HUDEP-2 (cell line): ENCODE data around the gene AUTS2.

Source experiments
- DNase-seq, 76 experiments: peaks; one replicate each; lab custom pipeline; 2025; ENCODE audit not compliant: unreplicated experiment in 76 of 76; lab: John Stamatoyannopoulos, UW

The AUTS2 gene

GRCh38 chr7:70676243-70676642 lies 1078.0 kb downstream of the AUTS2 start:
- no peak for DNase-seq

GRCh38 chr7:70678621-70679251 lies 1080.5 kb downstream of the AUTS2 start:
- no peak for DNase-seq

GRCh38 chr7:70679661-70680060 lies 1081.4 kb downstream of the AUTS2 start:
- DNase-seq, result no peak

- DNase-seq, result no peak
Observed at GRCh38 chr7:70680306-70680705, 1082.0 kb downstream of the AUTS2 start.

- DNase-seq, result no peak
Observed at GRCh38 chr7:70680743-70681468, 1082.6 kb downstream of the AUTS2 start.

- DNase-seq, result no peak
Observed at GRCh38 chr7:70681469-70682350, 1083.4 kb downstream of the AUTS2 start.

GRCh38 chr7:70684173-70684572 lies 1085.9 kb downstream of the AUTS2 start:
- DNase-seq, result no peak

- DNase-seq, result no peak
Observed at GRCh38 chr7:70693321-70693685, 1095.0 kb downstream of the AUTS2 start.

- DNase-seq, result no peak
Observed at GRCh38 chr7:70693686-70694433, 1095.6 kb downstream of the AUTS2 start.

GRCh38 chr7:70694434-70694970 lies 1096.2 kb downstream of the AUTS2 start:
- no peak for DNase-seq

- DNase-seq, result no peak
Observed at GRCh38 chr7:70694971-70695794, 1096.9 kb downstream of the AUTS2 start.

- no peak for DNase-seq
Observed at GRCh38 chr7:70695795-70696083, 1097.5 kb downstream of the AUTS2 start.

- DNase-seq, result no peak
Observed at GRCh38 chr7:70696201-70696754, 1098.0 kb downstream of the AUTS2 start.

GRCh38 chr7:70698219-70698832 lies 1100.1 kb downstream of the AUTS2 start:
- DNase-seq, result peak in 11 of 76 experiments; percentile 5 to 26 (median 13)

GRCh38 chr7:70699271-70699670 lies 1101.0 kb downstream of the AUTS2 start:
- DNase-seq, result no peak

- no peak for DNase-seq
Observed at GRCh38 chr7:70700055-70700940, 1102.0 kb downstream of the AUTS2 start.

GRCh38 chr7:70700941-70701425 lies 1102.7 kb downstream of the AUTS2 start:
- no peak for DNase-seq

- DNase-seq, result no peak
Observed at GRCh38 chr7:70701477-70701876, 1103.2 kb downstream of the AUTS2 start.
